ENCODE results near the gene GRIA1. TPM values are rescaled to one million over a fixed set of nuclear protein-coding genes. Genes with fewer than 3 reads are reported as not detected.
A peak's percentile ranks its signal among the peaks of the same experiment; 100 is the strongest.

GRIA1 gene
- total RNA-seq, 1 donor from 2014 or later, result 0.55 TPM

DNA sequence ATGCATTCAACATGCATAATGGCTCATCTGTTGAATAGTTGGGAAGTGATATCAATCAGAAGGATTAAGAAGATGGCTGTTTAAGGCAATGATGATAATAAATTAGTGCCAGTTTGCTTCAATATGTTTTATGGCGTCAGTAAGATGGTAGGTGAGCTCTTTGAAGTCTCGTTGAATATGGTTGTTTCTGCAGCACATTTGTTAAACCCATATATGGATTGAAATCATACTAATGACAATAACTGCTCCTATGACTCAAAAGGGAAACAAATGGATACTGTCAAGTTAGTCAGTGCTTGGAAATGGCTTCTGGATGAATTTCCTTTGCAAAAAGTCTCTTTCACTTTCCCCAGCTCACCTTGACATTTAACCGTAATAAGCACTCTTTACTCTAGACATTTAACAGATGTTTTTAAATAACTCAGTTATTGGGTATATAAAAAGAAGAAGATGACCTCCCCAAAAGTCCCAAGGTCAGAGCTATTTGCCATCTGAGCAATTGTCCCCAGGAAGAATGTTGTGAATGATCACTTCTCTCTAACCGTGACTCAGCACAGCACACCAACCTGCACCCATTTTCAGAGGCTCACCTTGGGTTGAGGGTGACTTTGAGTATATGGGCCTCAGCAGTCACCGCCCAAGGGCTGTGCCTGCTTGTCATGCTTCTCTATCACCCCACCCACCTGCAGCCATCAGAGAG lies 133.4 kb downstream of the GRIA1 start:
- DNase-seq (ENCODE audit: low spot score), result no peak
- no peak overlapping the region for H3K4me3 Mint-ChIP-seq (ENCODE audit: unreplicated experiment)
- no peaks in the 10 kb centered on the region for H3K27me3 Mint-ChIP-seq (ENCODE audit: low read depth)
- no peaks in the 10 kb centered on the region for H3K36me3 Mint-ChIP-seq (ENCODE audit: low read depth)
- TF ChIP-seq, protein P1, sequence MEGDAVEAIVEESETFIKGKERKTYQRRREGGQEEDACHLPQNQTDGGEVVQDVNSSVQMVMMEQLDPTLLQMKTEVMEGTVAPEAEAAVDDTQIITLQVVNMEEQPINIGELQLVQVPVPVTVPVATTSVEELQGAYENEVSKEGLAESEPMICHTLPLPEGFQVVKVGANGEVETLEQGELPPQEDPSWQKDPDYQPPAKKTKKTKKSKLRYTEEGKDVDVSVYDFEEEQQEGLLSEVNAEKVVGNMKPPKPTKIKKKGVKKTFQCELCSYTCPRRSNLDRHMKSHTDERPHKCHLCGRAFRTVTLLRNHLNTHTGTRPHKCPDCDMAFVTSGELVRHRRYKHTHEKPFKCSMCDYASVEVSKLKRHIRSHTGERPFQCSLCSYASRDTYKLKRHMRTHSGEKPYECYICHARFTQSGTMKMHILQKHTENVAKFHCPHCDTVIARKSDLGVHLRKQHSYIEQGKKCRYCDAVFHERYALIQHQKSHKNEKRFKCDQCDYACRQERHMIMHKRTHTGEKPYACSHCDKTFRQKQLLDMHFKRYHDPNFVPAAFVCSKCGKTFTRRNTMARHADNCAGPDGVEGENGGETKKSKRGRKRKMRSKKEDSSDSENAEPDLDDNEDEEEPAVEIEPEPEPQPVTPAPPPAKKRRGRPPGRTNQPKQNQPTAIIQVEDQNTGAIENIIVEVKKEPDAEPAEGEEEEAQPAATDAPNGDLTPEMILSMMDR (IDR thresholded peaks at IDR 0.05), result no peak
- H3K27ac Mint-ChIP-seq (ENCODE audit: unreplicated experiment), result no peak overlapping the region
- H3K9me3 Mint-ChIP-seq (ENCODE audit: low read depth), result peaks cover 4% of the 10 kb centered on the region
- peaks cover 28% of the 10 kb centered on the region for H3K4me1 Mint-ChIP-seq (ENCODE audit: low read depth)

DNA sequence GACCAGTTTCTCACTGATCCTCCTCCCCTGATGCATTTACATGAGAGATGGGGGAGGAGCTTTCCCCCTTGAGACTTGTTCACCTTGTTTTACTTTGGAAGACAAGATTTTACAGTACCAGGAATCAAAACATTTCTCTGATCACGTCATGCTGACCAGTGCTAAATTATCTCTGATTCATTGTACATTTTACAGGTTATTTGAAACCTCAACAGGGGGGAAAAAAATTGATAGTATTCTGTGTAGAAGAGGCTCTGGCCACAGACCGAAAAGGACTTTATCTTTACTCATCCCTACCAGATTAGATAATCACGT lies 133.9 kb downstream of the GRIA1 start:
- Mint-ChIP-seq H3K9me3 (ENCODE audit: low read depth) (peaks cover 4% of the 10 kb centered on the region), H3K27ac (ENCODE audit: unreplicated experiment) (no peak overlapping the region), H3K36me3 (ENCODE audit: low read depth) (no peaks in the 10 kb centered on the region), H3K4me1 (ENCODE audit: low read depth) (peaks cover 23% of the 10 kb centered on the region), H3K4me3 (ENCODE audit: unreplicated experiment) (no peak overlapping the region), H3K27me3 (ENCODE audit: low read depth) (no peaks in the 10 kb centered on the region)
- no peak for DNase-seq (ENCODE audit: low spot score)
- TF ChIP-seq, protein P1 (IDR thresholded peaks at IDR 0.05), result no peak

DNA sequence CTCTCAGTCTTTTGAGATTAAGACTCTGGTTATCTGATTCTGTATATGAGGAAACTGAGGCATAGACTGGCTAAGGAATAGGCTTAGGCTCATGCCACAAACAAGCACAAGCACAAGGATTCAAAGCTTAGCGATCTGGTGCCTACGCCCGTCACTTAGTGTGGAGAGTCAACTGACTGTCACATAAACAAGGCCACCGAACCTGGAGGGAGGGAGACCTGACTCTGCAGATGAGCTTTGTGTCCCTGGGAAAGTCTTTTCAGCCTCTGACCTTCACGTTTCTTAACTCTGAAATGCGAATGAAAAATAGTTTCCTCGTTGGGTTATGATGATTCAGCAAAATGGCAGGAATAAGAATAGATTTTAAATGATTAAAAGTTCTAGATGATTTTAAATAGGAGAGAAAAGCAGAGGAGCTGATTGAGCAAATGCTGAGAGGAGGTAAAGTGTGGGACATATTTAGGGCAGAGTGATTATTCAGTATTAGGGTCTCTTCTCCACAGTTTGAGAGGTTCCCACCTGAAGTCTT lies 135.4 kb downstream of the GRIA1 start:
- no peak for DNase-seq (ENCODE audit: low spot score)
- H3K27me3 Mint-ChIP-seq (ENCODE audit: low read depth), result no peaks in the 10 kb centered on the region
- no peaks in the 10 kb centered on the region for H3K36me3 Mint-ChIP-seq (ENCODE audit: low read depth)
- H3K9me3 Mint-ChIP-seq (ENCODE audit: low read depth), result peaks cover 4% of the 10 kb centered on the region
- H3K27ac Mint-ChIP-seq (ENCODE audit: unreplicated experiment), result no peak overlapping the region
- TF ChIP-seq, protein P1 (IDR thresholded peaks at IDR 0.05), result no peak
- peaks cover 16% of the 10 kb centered on the region for H3K4me1 Mint-ChIP-seq (ENCODE audit: low read depth)
- H3K4me3 Mint-ChIP-seq (ENCODE audit: unreplicated experiment), result no peak overlapping the region

DNA sequence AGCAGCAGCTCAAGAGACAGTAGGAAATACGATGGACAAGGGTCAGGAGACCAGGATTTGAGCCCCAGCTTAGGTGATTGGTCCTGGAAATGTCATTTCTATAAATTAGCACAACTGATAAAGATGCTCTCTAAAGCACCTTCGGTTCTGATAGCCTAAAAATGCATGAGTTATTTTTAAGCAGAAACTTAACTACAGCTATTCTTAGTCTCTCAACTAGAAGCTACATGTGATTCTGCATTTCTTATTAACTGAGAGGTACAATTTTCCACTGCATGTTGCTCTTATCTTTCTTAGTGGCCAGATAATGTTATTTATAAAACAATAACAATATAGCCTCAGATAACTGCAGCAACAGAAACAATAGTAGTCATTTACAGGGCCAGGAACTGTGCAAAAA lies 136.4 kb downstream of the GRIA1 start:
- peaks cover 4% of the 10 kb centered on the region for H3K9me3 Mint-ChIP-seq (ENCODE audit: low read depth)
- no peaks in the 10 kb centered on the region for H3K27me3 Mint-ChIP-seq (ENCODE audit: low read depth)
- H3K4me3 Mint-ChIP-seq (ENCODE audit: unreplicated experiment), result no peak overlapping the region
- H3K27ac Mint-ChIP-seq (ENCODE audit: unreplicated experiment), result no peak overlapping the region
- H3K4me1 Mint-ChIP-seq (ENCODE audit: low read depth), result peaks cover 20% of the 10 kb centered on the region
- H3K36me3 Mint-ChIP-seq (ENCODE audit: low read depth), result no peaks in the 10 kb centered on the region
- TF ChIP-seq, protein P1 (IDR thresholded peaks at IDR 0.05), result no peak
- DNase-seq (ENCODE audit: low spot score), result no peak

DNA sequence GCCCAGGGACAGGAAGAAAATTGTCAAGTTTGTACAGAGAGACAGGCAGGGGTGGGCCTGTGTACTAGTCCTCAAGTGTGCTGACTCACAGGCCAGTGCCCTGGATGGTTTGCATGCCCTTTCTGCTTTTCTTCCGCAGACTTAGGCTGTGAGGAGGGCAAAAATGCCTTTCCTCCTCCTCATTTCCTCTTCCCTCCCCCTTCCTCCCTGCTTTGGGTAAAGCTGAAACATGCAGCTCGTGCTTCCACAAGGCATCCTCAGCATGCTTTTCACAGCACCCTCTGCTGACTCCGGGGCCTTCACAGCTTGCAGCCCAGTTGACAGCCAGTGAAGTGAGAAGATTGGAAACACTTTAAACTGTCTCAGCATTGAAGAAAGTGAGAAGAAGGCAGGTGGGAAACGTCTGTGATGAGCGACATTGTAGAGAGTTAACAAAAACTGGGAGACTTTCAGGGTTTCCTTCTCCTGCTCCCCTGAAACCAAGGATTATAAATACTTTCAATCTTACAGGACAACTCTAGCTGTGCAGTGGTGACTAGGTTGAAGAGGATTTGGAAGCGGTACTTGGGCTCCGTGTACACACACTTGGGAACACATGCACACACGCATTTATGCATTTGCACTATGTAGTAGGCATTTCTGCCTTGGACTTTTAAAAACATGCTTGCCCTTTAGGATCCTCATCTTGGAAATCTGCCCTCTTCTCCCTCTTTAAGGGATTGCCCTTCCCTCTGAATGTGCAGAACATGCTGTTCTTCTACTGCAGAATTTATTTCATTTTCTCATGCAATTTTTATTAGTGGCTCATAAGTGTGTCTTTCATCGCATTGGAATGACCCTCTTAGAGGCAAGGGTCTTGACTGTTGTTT lies 138.8 kb downstream of the GRIA1 start:
- H3K9me3 Mint-ChIP-seq (ENCODE audit: low read depth), result no peaks in the 10 kb centered on the region
- no peaks in the 10 kb centered on the region for H3K27me3 Mint-ChIP-seq (ENCODE audit: low read depth)
- H3K4me1 Mint-ChIP-seq (ENCODE audit: low read depth), result peaks cover 9% of the 10 kb centered on the region
- no peak overlapping the region for H3K4me3 Mint-ChIP-seq (ENCODE audit: unreplicated experiment)
- TF ChIP-seq, protein P1 (IDR thresholded peaks at IDR 0.05), result peak; percentile 74
- no peak overlapping the region for H3K27ac Mint-ChIP-seq (ENCODE audit: unreplicated experiment)
- DNase-seq (ENCODE audit: low spot score), result no peak
- H3K36me3 Mint-ChIP-seq (ENCODE audit: low read depth), result no peaks in the 10 kb centered on the region

Data from chondrocyte (in vitro differentiated cells).